OCI-LY7 (cell line): ENCODE data around the gene GRIA1. TPM values are rescaled to one million over a fixed set of nuclear protein-coding genes. Genes with fewer than 3 reads are reported as not detected.
A peak's percentile ranks its signal among the peaks of the same experiment; 100 is the strongest.

Experiments used
- BruUV-seq: library from RNA; stranded (reverse); fragments of 400-500 nt; replicated peaks from 2 replicates; lab custom pipeline; 2021; lab: Mats Ljungman, UMichigan
- CTCF ChIA-PET: fragments of 300-600 bp; sonication (Branson Sonifier 250); formaldehyde crosslinking; loops from one replicate; lab custom pipeline; 2022; ENCODE audit warnings: antibody characterized with exemption; ENCODE audit not compliant: unreplicated experiment; lab: Charles Lee
- POLR2A ChIA-PET: fragments of 300-600 bp; sonication (Branson Sonifier 250); formaldehyde crosslinking; loops from one replicate; lab custom pipeline; 2022; ENCODE audit warnings: antibody characterized with exemption; lab: Charles Lee
- DNase-seq: peaks from one replicate; pipeline ENCODE4 v3.0.0-alpha.2; 2015; ENCODE audit warnings: low spot score
- H2AFZ ChIP-seq: fragments of 200-600 bp; sonication (generic), shearing (Covaris generic); 2 replicates; pipeline ENCODE4 v1.6.1; 2014; ENCODE audit warnings: mild to moderate bottlenecking, antibody characterized with exemption, low read length, moderate library complexity
- H3K27ac ChIP-seq: fragments of 200-600 bp; sonication (generic); 2 replicates; pipeline ENCODE4 v1.5.1; 2014; ENCODE audit warnings: mixed run types, low read depth, mild to moderate bottlenecking, moderate library complexity, low read length, inconsistent platforms; ENCODE audit not compliant: poor library complexity, severe bottlenecking
- H3K36me3 ChIP-seq: fragments of 200-600 bp; sonication (generic); 2 replicates; pipeline ENCODE4 v1.6.1; 2014; ENCODE audit warnings: mild to moderate bottlenecking, antibody characterized with exemption, low read length, moderate library complexity, mixed read lengths; ENCODE audit not compliant: insufficient read depth
- H3K4me1 ChIP-seq: fragments of 200-600 bp; sonication (generic); 2 replicates; pipeline ENCODE4 v1.5.1; 2014; ENCODE audit warnings: mild to moderate bottlenecking, low read length; ENCODE audit not compliant: insufficient read depth, poor library complexity, severe bottlenecking
- H3K4me2 ChIP-seq: fragments of 200-600 bp; sonication (generic); 2 replicates; pipeline ENCODE4 v1.6.1; 2014; ENCODE audit warnings: mild to moderate bottlenecking, low read length
- H3K4me3 ChIP-seq: fragments of 200-600 bp; sonication (generic); 2 replicates; pipeline ENCODE4 v1.5.1; 2014; ENCODE audit warnings: mild to moderate bottlenecking, low read depth, low read length; ENCODE audit not compliant: poor library complexity, severe bottlenecking
- H3K79me2 ChIP-seq: fragments of 200-600 bp; sonication (generic); 2 replicates; pipeline ENCODE4 v1.6.1; 2016; ENCODE audit warnings: low read depth, mild to moderate bottlenecking, low read length, moderate library complexity, mixed read lengths; ENCODE audit not compliant: insufficient read depth
- H3K9me2 ChIP-seq: fragments of 200-600 bp; sonication (generic); 2 replicates; pipeline ENCODE4 v1.6.1; 2016; ENCODE audit warnings: mild to moderate bottlenecking, low read length, mixed read lengths; ENCODE audit not compliant: insufficient read depth
- H3K9me3 ChIP-seq: fragments of 200-600 bp; sonication (generic); 2 replicates; pipeline ENCODE4 v1.6.1; 2014; ENCODE audit warnings: mild to moderate bottlenecking, mixed run types, low read length, mixed read lengths
- H4K20me1 ChIP-seq: fragments of 200-600 bp; sonication (generic); 2 replicates; pipeline ENCODE4 v1.6.1; 2014; ENCODE audit warnings: mild to moderate bottlenecking, antibody characterized with exemption, low read length, moderate library complexity, mixed read lengths; ENCODE audit not compliant: insufficient read depth
- EZH2phosphoT487 ChIP-seq: fragments of 200-600 bp; sonication (generic); IDR thresholded peaks from 2 replicates; pipeline ENCODE4 v1.6.1; 2018; ENCODE audit warnings: low read depth, borderline replicate concordance, mild to moderate bottlenecking, mixed run types, antibody characterized with exemption, low read length, moderate library complexity, mixed read lengths
- intact Hi-C: fragments of 100-400 bp; cut with micrococcal nuclease; formaldehyde crosslinking; loops from one replicate; pipeline ENCODE4 v1.10.0; 2022; ENCODE audit not compliant: unreplicated experiment
- total RNA-seq, 2 experiments: library from RNA; depleted of rRNA in 1 of 2; stranded (reverse); fragments of >200 nt in 1 of 2; shearing (Covaris generic) in 1 of 2; gene quantifications; 2 replicates each; pipeline ENCODE4 v1.2.3, GENCODE V29; 2014 to 2022
- TF ChIP-seq, protein P1 (sequence below): fragments of 200-600 bp; sonication (generic); conservative IDR thresholded peaks from 2 replicates; pipeline ENCODE4 v1.5.1; 2014; ENCODE audit warnings: mild to moderate bottlenecking, antibody characterized with exemption, low read length, moderate library complexity, mixed read lengths

Gene GRIA1
- total RNA-seq, 2 experiments from 2014 or later: not detected

DNA sequence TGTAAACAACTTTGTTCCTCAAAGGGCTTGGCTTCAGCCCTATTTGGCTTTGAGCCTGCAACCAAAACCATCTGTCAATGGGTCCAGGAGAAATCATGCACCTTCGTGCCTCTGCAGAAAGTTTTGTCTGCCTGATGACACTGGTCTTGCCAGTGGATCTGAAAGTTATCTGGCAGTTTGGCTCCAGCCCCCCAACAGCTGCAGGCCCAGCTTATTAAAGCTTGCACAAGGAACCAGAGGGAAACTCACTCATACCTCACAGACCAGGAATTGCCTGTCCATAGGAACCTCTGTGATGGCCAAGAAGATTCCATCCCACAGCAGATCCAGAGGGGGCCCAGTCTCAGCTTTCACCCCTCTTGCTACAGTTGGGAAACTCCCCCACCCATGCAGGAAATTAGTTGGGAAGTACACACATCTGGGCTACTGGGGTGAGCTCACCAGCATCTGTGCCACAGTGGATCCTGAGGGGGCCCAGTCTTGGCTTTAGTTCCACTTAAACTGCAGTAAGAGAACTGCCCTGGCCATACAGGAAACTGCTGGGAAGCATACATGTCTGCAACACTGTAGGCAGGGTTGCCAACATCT is 265.5 kb downstream of the GRIA1 start:
- intact Hi-C loops: loop anchor here (1.0 to 10.0 kb wide), 2 partner anchors 260 to 581 kb away; no protein-coding TSS in a partner anchor
- ChIA-PET POLR2A (interaction anchor here (1.0 to 1.4 kb wide), 2 partner anchors 23 to 256 kb away, joined by 3 to 6 read pairs; no protein-coding TSS in a partner anchor), CTCF (no interaction called here)
- H2AFZ ChIP-seq: no peak overlapping the region
- no peak overlapping the region for H3K4me2 ChIP-seq
- no peak overlapping the region for H3K4me3 ChIP-seq
- H3K9me2 ChIP-seq: no peaks in the 10 kb centered on the region
- H3K36me3 ChIP-seq: no peaks in the 10 kb centered on the region
- H3K4me1 ChIP-seq: no peaks in the 10 kb centered on the region
- BruUV-seq: no TSS peak
- H4K20me1 ChIP-seq: no peaks in the 10 kb centered on the region
- no peak for DNase-seq
- no peaks in the 10 kb centered on the region for H3K79me2 ChIP-seq
- H3K27ac ChIP-seq: no peak overlapping the region
- no peaks in the 10 kb centered on the region for H3K9me3 ChIP-seq
- TF ChIP-seq, protein P1, sequence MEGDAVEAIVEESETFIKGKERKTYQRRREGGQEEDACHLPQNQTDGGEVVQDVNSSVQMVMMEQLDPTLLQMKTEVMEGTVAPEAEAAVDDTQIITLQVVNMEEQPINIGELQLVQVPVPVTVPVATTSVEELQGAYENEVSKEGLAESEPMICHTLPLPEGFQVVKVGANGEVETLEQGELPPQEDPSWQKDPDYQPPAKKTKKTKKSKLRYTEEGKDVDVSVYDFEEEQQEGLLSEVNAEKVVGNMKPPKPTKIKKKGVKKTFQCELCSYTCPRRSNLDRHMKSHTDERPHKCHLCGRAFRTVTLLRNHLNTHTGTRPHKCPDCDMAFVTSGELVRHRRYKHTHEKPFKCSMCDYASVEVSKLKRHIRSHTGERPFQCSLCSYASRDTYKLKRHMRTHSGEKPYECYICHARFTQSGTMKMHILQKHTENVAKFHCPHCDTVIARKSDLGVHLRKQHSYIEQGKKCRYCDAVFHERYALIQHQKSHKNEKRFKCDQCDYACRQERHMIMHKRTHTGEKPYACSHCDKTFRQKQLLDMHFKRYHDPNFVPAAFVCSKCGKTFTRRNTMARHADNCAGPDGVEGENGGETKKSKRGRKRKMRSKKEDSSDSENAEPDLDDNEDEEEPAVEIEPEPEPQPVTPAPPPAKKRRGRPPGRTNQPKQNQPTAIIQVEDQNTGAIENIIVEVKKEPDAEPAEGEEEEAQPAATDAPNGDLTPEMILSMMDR: no peak
- no peak for TF ChIP-seq EZH2phosphoT487

DNA sequence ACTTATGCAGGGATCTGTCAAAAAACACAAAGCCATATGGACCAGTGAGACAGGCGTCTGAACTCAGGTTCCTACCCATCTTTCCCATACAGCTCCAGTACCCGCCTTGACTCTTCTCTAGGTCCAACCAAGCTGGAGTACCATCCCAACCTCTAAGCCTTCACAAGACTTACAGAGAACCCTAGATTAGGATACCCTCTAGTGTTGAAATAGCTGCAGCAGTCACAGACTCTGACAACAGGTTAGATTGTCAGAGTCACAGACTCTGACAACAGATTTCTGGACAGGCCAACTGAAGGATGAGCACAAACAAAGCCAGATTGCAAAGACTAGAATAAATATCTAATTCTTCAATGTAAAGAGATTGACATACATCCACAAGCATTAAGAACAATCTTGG is 266.1 kb downstream of the GRIA1 start:
- Histone ChIP-seq H4K20me1 (no peaks in the 10 kb centered on the region), H3K4me1 (no peaks in the 10 kb centered on the region), H3K4me3 (no peak overlapping the region), H3K27ac (no peak overlapping the region), H3K36me3 (no peaks in the 10 kb centered on the region), H3K4me2 (no peak overlapping the region), H3K79me2 (no peaks in the 10 kb centered on the region), H2AFZ (no peak overlapping the region), H3K9me3 (no peaks in the 10 kb centered on the region), H3K9me2 (no peaks in the 10 kb centered on the region)
- BruUV-seq: no TSS peak
- ChIA-PET POLR2A (interaction anchor here (1.0 to 1.4 kb wide), 3 partner anchors 24 to 257 kb away, joined by 3 to 6 read pairs (median 4); no protein-coding TSS in a partner anchor), CTCF (no interaction called here)
- no peak for TF ChIP-seq EZH2phosphoT487
- TF ChIP-seq, protein P1: peak; percentile 61
- intact Hi-C loops: loop anchor here (1.0 to 10.0 kb wide), 2 partner anchors 260 to 582 kb away; no protein-coding TSS in a partner anchor
- DNase-seq: peak; percentile 11

DNA sequence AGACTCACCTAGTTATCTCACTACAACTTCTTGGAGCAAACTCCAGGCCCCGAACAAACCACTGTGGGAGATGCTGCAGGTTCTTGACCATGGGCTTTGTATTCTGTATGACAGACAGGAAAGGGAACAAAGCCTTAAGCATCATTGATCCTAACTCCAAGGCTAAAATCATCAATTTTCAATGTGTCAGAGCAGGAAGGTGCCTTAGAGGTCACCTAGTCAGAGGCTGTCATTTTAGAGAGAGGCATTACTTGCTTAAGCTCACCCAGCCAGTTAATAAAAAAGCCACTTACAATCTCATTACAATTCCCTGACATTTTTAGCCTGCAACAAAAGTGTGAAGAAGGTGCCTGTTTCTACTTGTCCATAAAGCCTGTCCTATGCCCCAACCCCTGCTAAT is 275.5 kb downstream of the GRIA1 start:
- Histone ChIP-seq H3K4me1 (no peaks in the 10 kb centered on the region), H3K9me2 (no peaks in the 10 kb centered on the region), H3K27ac (no peak overlapping the region), H3K9me3 (no peaks in the 10 kb centered on the region), H3K4me2 (no peak overlapping the region), H3K4me3 (no peak overlapping the region), H3K79me2 (no peaks in the 10 kb centered on the region), H3K36me3 (no peaks in the 10 kb centered on the region), H4K20me1 (no peaks in the 10 kb centered on the region), H2AFZ (no peak overlapping the region)
- ChIA-PET POLR2A (no interaction called here), CTCF (no interaction called here)
- TF ChIP-seq, protein P1: no peak
- no peak for TF ChIP-seq EZH2phosphoT487
- DNase-seq: no peak
- no TSS peak for BruUV-seq
- intact Hi-C loops: no loop called here
